ENCODE data around the gene ZBTB20. TPM values are rescaled to one million over a fixed set of nuclear protein-coding genes. Genes with fewer than 3 reads are reported as not detected.
A peak's percentile ranks its signal among the peaks of the same experiment; 100 is the strongest.

Gene ZBTB20
- total RNA-seq, 2 donors from 2014 or later, result 55.3 to 61.2 TPM

DNA sequence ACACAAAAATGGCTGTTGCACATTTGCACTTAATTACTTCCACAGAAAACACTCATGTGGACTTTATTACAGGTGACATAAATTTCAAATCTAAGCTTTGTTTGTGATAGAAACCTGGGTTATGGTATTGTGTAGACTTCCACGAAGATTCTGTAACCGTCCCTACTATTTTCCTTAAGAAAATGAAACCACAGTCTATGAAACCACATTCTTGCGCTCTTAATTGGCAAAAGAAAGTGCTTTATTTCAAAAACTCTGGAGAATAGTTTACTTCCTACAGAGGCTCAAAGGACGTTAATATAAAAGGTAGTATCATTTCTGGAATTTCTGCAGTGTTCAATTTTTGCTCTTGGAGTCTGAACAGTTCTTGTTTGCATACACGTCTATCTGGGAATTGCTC, 729.8 kb downstream of the ZBTB20 start:
- no peak for DNase-seq
- no peaks in the 10 kb centered on the region for H3K9me3 ChIP-seq (ENCODE audit: control insufficient read depth, low read length, poor library complexity, severe bottlenecking)
- no peak for ATAC-seq
- no peaks in the 10 kb centered on the region for H3K27me3 Mint-ChIP-seq
- no peaks in the 10 kb centered on the region for H3K36me3 Mint-ChIP-seq (ENCODE audit: low read depth)
- H3K27ac Mint-ChIP-seq, result no peak overlapping the region
- no peak overlapping the region for H3K4me3 Mint-ChIP-seq
- peaks cover 7% of the 10 kb centered on the region for H3K4me1 Mint-ChIP-seq

DNA sequence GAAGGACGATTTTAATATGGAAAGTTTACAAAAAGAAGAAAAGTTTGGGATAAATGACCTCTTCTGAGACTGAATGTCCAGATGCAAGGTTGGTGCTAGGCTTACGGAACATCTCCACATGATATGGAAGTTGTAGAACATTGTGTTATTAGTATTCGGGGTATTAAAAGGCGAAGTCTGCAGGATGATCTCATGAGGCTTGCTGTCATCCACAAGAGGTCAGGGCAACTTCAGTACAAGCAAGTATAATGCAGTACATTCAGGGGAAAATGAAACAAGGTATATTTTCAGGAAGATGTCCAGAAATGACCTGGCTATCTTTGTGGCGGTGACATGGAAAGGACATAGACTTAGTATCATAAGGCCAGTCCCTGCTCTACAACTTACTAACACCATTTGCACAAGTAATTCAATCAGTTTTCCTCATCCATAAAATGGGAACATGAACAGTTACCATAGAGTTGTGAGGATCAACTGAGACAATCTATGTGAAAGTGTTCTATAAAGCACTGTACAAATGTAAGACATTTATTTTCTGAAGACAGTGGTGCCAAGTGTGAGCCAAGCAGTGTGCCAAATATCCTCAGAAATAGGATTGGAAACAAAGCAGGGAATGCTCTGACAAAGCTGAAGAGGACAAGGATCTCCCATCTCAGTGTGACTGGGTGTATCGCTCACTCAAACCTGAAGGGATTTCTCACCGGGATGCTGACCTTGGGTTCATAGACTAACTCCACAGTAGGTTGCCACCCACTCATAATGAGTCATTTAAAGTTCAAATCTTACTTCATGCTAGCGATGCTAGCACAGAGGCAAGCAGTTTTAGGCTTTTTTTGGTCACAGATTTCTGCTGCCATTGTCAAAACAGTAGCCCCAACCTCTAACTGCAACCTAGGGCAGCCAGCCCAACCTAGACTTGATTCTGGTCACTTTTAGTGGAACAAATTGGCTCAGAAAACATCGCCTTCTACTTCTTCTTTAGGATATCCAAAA, 735.0 kb downstream of the ZBTB20 start:
- no peaks in the 10 kb centered on the region for H3K9me3 ChIP-seq (ENCODE audit: control insufficient read depth, low read length, poor library complexity, severe bottlenecking)
- DNase-seq, result no peak
- ATAC-seq, result no peak
- peak overlapping the region; percentile 41 for H3K27ac Mint-ChIP-seq
- H3K27me3 Mint-ChIP-seq, result no peaks in the 10 kb centered on the region
- H3K36me3 Mint-ChIP-seq (ENCODE audit: low read depth), result peaks cover 4% of the 10 kb centered on the region
- H3K4me3 Mint-ChIP-seq, result no peak overlapping the region
- peaks cover 7% of the 10 kb centered on the region for H3K4me1 Mint-ChIP-seq

DNA sequence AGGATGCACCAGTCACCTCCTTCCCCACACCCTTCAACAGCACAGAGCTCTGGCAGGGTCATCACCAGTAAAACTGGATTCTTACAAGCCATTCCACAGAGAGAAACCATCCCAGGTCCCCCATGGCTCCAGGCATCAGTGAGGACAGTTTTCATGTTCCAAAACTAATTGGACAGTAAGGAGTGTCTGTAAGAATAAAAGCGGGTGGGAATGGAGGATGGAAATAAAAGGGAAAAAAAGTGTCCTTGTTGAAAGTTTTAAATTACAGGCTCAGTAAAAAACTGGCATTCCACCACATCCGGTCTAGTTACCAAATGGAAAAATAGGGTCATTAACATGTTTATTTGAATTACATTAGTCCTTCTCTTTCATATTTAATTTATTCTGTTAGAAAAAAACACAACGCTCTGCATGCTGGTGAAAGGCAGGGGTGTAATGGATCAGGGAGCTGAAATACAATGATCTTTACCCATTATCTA, 735.9 kb downstream of the ZBTB20 start:
- ATAC-seq, result no peak
- Mint-ChIP-seq H3K4me3 (no peak overlapping the region), H3K27me3 (no peaks in the 10 kb centered on the region), H3K4me1 (peaks cover 7% of the 10 kb centered on the region), H3K27ac (no peak overlapping the region), H3K36me3 (ENCODE audit: low read depth) (peaks cover 4% of the 10 kb centered on the region)
- H3K9me3 ChIP-seq (ENCODE audit: control insufficient read depth, low read length, poor library complexity, severe bottlenecking), result no peaks in the 10 kb centered on the region
- no peak for DNase-seq

DNA sequence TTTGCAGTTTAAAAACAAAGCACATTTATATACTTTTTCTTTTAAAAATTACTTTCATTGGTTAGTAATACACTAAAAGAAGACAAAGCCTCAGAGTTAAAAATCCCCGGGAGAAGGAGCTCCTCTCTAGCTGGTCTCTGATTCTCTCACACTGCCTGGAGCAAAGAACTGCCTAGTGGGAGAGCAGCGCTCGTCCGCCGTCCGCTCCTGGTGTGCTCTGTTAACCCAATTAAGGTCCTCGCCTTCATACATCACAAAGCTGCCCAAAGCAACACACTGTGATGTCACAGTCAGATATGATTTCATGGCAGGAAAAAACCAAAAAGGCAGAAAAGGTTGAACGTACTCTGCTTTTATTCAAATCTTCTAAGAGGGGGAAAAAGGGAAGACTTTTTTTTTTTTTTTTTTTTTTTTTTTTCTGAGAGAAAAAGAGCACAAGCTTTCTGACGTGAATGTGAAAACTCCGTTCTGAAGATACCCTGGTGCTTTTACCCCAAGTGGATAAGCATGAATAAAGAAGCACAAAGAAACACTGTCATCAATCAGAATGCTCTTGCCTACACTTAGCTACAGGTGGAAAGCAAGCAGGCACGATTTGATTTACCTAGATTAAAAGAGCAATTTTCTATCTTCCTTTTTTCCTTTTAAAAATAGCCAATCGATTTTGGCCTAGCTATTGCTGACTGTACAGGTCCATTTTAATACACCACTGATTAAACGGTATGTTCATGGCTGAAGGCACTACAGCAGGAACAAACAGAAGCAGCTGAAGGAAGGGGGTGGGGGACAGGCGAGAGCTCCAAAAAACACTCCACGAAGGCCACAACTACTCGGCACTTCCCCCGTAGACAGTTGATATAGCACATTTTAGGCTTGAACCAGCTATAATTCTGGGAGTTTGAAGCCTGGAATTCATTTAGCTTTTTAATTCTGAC, 738.1 kb downstream of the ZBTB20 start:
- no peaks in the 10 kb centered on the region for H3K27me3 Mint-ChIP-seq
- peaks cover 4% of the 10 kb centered on the region for H3K36me3 Mint-ChIP-seq (ENCODE audit: low read depth)
- ATAC-seq (no peak), DNase-seq (no peak)
- H3K4me1 Mint-ChIP-seq, result peaks cover 7% of the 10 kb centered on the region
- no peak overlapping the region for H3K4me3 Mint-ChIP-seq
- H3K9me3 ChIP-seq (ENCODE audit: control insufficient read depth, low read length, poor library complexity, severe bottlenecking), result no peaks in the 10 kb centered on the region
- no peak overlapping the region for H3K27ac Mint-ChIP-seq

DNA sequence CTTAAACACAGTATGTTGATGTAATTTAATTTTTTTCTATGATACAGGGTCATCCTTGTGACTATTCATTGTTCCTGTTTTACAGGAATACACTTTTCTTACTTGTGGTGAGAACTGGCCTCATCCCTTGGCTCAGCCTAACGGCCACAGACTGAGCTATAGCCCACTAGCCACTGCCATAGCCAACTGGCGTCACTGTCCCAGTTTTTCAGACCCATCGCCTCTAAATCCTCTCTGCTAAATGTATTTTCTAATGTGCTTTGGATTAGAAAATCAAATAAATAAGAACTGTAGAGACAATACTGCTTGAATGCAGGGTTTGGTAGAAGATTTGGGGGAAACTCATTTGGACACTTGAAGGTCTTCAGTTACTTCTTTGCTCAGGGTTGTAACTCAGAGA, 740.2 kb downstream of the ZBTB20 start:
- Mint-ChIP-seq H3K27ac (no peak overlapping the region), H3K36me3 (ENCODE audit: low read depth) (peaks cover 4% of the 10 kb centered on the region), H3K27me3 (no peaks in the 10 kb centered on the region), H3K4me3 (no peak overlapping the region), H3K4me1 (peaks cover 5% of the 10 kb centered on the region)
- DNase-seq (no peak), ATAC-seq (no peak)
- no peaks in the 10 kb centered on the region for H3K9me3 ChIP-seq (ENCODE audit: control insufficient read depth, low read length, poor library complexity, severe bottlenecking)

DNA sequence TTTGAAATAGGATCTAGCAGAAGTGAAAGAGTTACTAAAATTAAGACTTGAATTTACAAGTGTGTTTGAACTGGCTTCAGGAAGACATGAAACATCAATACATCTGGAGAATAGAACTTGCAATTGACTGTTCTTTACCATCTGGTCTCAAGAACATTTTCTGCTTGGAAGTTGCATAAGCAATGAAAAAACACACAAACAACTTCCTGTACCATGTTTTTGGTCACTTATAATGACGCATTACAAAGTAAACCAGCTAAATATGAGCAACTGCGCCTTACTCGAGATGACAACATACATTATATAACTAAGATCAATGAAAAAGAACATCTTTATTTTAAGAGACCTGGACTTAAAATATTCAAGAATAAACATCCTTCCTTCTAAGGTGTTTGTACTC, 740.8 kb downstream of the ZBTB20 start:
- DNase-seq (no peak), ATAC-seq (no peak)
- H3K9me3 ChIP-seq (ENCODE audit: control insufficient read depth, low read length, poor library complexity, severe bottlenecking), result no peaks in the 10 kb centered on the region
- H3K36me3 Mint-ChIP-seq (ENCODE audit: low read depth), result peaks cover 4% of the 10 kb centered on the region
- no peaks in the 10 kb centered on the region for H3K4me1 Mint-ChIP-seq
- no peak overlapping the region for H3K27ac Mint-ChIP-seq
- H3K27me3 Mint-ChIP-seq, result no peaks in the 10 kb centered on the region
- H3K4me3 Mint-ChIP-seq, result no peak overlapping the region

DNA sequence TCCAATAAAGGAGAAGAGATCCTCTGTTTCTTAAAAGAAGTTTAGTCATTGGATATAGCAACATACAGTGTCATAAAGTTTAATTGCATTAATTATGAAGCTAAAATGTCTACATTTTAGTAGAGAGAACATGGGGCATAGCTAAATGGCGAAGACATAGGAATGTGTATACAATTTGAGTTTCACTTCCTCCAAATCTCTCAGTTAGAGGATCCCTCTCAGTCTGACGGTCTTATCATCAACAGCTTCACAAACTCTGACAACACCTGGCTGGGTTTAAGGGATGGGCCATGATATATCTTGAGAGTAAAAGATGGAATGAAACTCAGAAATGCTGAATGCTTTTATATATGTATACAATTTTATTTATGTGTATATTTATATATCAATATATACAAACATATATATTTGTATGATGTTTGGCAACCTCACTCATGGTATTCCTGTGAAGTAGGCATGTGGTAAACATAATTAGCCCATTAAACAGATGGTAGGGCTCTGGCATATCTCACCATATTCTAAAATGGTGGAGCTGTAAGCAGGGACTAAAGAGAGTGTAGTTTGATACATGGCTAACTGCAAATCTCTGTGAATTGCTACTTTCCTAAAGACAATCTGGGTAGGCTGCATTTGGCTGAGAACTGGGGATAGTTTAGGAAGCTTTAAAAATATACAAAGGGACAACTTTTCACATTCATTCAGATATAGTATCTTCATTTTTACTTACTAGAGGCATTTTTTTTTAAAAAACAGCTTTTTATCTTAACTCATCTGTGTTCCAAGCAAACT, 741.7 kb downstream of the ZBTB20 start:
- DNase-seq (no peak), ATAC-seq (no peak)
- Mint-ChIP-seq H3K36me3 (ENCODE audit: low read depth) (peaks cover under 1% of the 10 kb centered on the region), H3K4me3 (no peak overlapping the region), H3K4me1 (no peaks in the 10 kb centered on the region), H3K27me3 (no peaks in the 10 kb centered on the region), H3K27ac (no peak overlapping the region)
- H3K9me3 ChIP-seq (ENCODE audit: control insufficient read depth, low read length, poor library complexity, severe bottlenecking), result no peaks in the 10 kb centered on the region

DNA sequence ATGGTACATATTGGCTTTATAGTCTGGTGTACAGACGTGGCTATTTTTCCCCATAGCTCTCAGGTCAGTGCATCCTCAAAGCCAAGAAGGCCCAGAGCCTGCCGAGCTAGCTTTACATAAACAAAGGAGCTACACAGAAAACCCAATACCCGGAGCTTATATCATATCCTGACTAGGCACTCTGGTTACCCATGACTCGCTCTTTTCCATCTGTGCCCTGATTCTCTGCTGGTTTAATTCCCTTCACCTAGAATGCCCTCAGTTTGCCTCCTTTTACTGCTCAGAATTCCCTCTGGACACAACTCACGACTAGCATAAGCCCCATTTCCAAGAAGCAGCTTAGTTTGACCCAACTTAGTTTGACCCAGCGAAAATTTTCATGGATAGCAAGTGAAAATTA, 742.5 kb downstream of the ZBTB20 start:
- ATAC-seq, result no peak
- no peaks in the 10 kb centered on the region for H3K9me3 ChIP-seq (ENCODE audit: control insufficient read depth, low read length, poor library complexity, severe bottlenecking)
- no peaks in the 10 kb centered on the region for H3K27me3 Mint-ChIP-seq
- H3K4me3 Mint-ChIP-seq, result peak overlapping the region; percentile 31
- H3K36me3 Mint-ChIP-seq (ENCODE audit: low read depth), result no peaks in the 10 kb centered on the region
- H3K27ac Mint-ChIP-seq, result no peak overlapping the region
- no peaks in the 10 kb centered on the region for H3K4me1 Mint-ChIP-seq
- DNase-seq, result no peak

DNA sequence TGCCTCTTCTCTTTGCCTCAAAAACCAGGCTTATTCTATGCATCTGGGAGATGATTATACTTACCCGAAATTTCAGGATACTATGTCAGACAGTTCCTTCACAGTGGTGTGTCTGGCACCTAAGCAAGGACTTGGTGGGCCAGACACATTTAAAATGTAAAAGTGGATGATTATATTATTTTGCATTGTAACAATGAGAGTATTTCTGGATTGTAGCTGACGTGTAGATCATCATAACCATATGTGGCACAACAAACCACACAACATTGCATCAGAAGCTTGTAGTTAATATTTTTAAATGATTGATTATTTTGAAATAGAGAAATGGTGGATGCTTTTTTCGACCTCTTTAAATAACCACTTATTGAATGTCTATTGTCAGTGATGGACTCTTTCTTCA, 744.2 kb downstream of the ZBTB20 start:
- Mint-ChIP-seq H3K4me1 (no peaks in the 10 kb centered on the region), H3K27me3 (no peaks in the 10 kb centered on the region), H3K36me3 (ENCODE audit: low read depth) (no peaks in the 10 kb centered on the region), H3K27ac (no peak overlapping the region), H3K4me3 (no peak overlapping the region)
- no peaks in the 10 kb centered on the region for H3K9me3 ChIP-seq (ENCODE audit: control insufficient read depth, low read length, poor library complexity, severe bottlenecking)
- DNase-seq, result no peak
- no peak for ATAC-seq

DNA sequence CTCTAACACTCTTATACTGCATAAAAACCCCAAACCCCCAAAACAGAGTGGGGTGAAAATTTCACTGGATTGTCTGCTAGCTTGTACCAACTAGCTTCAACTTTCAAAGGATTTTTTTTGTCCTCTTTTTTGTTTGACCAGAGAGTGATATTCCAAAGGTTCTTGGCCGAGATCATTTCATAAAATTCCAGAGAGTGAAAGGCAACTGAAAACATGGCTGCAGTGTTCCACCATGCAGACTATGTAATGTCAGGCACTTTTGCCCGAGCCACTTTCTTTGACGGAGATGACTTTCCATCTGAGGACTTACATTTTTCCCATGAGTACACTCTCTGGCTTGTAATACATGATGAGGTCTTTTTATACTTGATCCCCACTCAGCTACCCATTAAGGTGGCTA, 745.7 kb downstream of the ZBTB20 start:
- Mint-ChIP-seq H3K27ac (no peak overlapping the region), H3K36me3 (ENCODE audit: low read depth) (no peaks in the 10 kb centered on the region), H3K4me1 (peaks cover 6% of the 10 kb centered on the region), H3K4me3 (no peak overlapping the region), H3K27me3 (no peaks in the 10 kb centered on the region)
- no peaks in the 10 kb centered on the region for H3K9me3 ChIP-seq (ENCODE audit: control insufficient read depth, low read length, poor library complexity, severe bottlenecking)
- ATAC-seq (no peak), DNase-seq (no peak)

DNA sequence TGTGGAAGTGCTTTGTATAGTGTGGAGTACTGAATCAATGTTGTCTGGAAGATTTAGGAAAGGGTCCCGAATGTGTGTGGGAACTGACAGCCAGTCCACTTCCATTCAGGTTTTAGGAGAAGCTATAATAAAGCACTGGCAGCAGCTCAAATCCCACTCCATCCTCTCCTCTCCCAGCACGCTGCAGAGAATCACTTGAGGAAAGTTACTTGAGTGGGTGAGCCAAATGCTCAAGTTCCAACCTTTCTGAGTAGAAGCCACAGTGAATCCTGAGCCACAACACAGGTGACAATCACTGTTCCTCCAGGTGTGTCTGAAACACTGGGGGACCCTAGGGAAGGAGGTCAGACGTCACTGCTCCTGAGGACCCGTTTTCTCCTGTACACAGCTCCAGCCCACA, 746.7 kb downstream of the ZBTB20 start:
- Mint-ChIP-seq H3K4me3 (no peak overlapping the region), H3K27ac (no peak overlapping the region), H3K36me3 (ENCODE audit: low read depth) (no peaks in the 10 kb centered on the region), H3K27me3 (no peaks in the 10 kb centered on the region), H3K4me1 (peaks cover 6% of the 10 kb centered on the region)
- H3K9me3 ChIP-seq (ENCODE audit: control insufficient read depth, low read length, poor library complexity, severe bottlenecking), result no peaks in the 10 kb centered on the region
- DNase-seq (no peak), ATAC-seq (no peak)

DNA sequence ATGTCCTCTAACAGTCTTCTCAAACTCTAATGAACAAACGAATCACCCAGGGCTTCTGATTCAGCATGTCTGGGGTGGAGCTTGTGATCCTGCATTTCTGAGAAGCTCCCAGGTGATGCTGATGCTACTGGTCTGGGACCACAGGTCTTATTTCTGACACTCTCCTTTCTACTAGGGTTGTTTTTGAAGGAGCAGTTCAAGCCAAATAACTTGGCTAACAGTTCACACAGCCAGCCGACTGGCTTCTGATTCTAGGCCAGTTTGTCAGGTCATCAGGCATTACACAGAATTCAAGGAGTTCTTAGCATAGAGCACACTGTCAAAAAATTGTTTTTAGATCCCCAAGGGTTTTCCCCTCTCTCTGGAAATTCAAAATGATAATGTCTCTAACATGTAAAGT, 752.5 kb downstream of the ZBTB20 start:
- ATAC-seq (no peak), DNase-seq (no peak)
- H3K9me3 ChIP-seq (ENCODE audit: control insufficient read depth, low read length, poor library complexity, severe bottlenecking), result no peaks in the 10 kb centered on the region
- no peak overlapping the region for H3K4me3 Mint-ChIP-seq
- no peaks in the 10 kb centered on the region for H3K27me3 Mint-ChIP-seq
- no peak overlapping the region for H3K27ac Mint-ChIP-seq
- H3K4me1 Mint-ChIP-seq, result peaks cover 33% of the 10 kb centered on the region
- H3K36me3 Mint-ChIP-seq (ENCODE audit: low read depth), result no peaks in the 10 kb centered on the region

All from T-helper 17 cell (primary cell).